IMR-90 (cell line): ENCODE data around the gene NPTX1. TPM values are rescaled to one million over a fixed set of nuclear protein-coding genes. Genes with fewer than 3 reads are reported as not detected.
A peak's percentile ranks its signal among the peaks of the same experiment; 100 is the strongest.

Experiments
- ATAC-seq: fragments of 200-7000 bp; cut with Tn5 transposase; 2 replicates; pipeline ENCODE4 v1.9.1; 2020; ENCODE audit warnings: low read depth, mild to moderate bottlenecking, moderate library complexity
- BruUV-seq: library from RNA; stranded (reverse); fragments of 400-500 nt; replicated peaks from 2 replicates; lab custom pipeline; 2021; lab: Mats Ljungman, UMichigan
- CTCF ChIA-PET: fragments of 300-600 bp; formaldehyde crosslinking; extraction: SDS; loops from one replicate; lab custom pipeline; 2021; ENCODE audit warnings: antibody characterized with exemption; lab: Yijun Ruan, JAX
- POLR2A ChIA-PET: fragments of 300-600 bp; sonication (Branson Sonifier 250); formaldehyde crosslinking; loops from one replicate; lab custom pipeline; 2022; ENCODE audit warnings: antibody characterized with exemption; ENCODE audit not compliant: unreplicated experiment; lab: Charles Lee
- DNase-seq: peaks from one replicate; pipeline ENCODE4 v3.0.0; 2013
- H2AFZ ChIP-seq: replicated peaks from 2 replicates; pipeline ENCODE3; 2013; ENCODE audit warnings: low read length, mild to moderate bottlenecking; ENCODE audit not compliant: poor library complexity
- H2AK5ac ChIP-seq: 2 replicates; pipeline ENCODE4 v1.6.1; 2013; ENCODE audit warnings: low read depth, low read length, inconsistent platforms
- H2AK9ac ChIP-seq: replicated peaks from 2 replicates; pipeline ENCODE3; 2013; ENCODE audit warnings: mild to moderate bottlenecking, low read depth, low read length, moderate library complexity; ENCODE audit not compliant: poor library complexity
- H2BK120ac ChIP-seq: 2 replicates; pipeline ENCODE4 v1.6.1; 2013; ENCODE audit warnings: low read depth, low read length, inconsistent platforms
- H2BK15ac ChIP-seq: 3 replicates; pipeline ENCODE4 v1.6.1; 2013; ENCODE audit warnings: low read depth, low read length, inconsistent platforms
- H2BK20ac ChIP-seq: 2 replicates; pipeline ENCODE4 v1.6.1; 2013; ENCODE audit warnings: low read depth, mild to moderate bottlenecking, inconsistent platforms, low read length, moderate library complexity
- H2BK5ac ChIP-seq: 2 replicates; pipeline ENCODE4 v1.6.1; 2013; ENCODE audit warnings: mild to moderate bottlenecking, low read depth, low read length, inconsistent platforms; ENCODE audit not compliant: poor library complexity, severe bottlenecking
- H3K14ac ChIP-seq: replicated peaks from 2 replicates; pipeline ENCODE4 v1.6.1; 2013; ENCODE audit warnings: low read depth, low read length, inconsistent platforms
- H3K18ac ChIP-seq: 2 replicates; pipeline ENCODE4 v1.6.1; 2013; ENCODE audit warnings: low read depth, low read length, control low read depth
- H3K23ac ChIP-seq: 2 replicates; pipeline ENCODE4 v1.6.1; 2013; ENCODE audit warnings: low read depth, low read length, inconsistent platforms
- H3K27ac ChIP-seq: 2 replicates; pipeline ENCODE4 v1.5.1; 2013; ENCODE audit warnings: mild to moderate bottlenecking, control low read depth, low read length; ENCODE audit not compliant: insufficient read depth
- H3K27me3 ChIP-seq: 2 replicates; pipeline ENCODE4 v1.6.1; 2013; ENCODE audit warnings: low read length; ENCODE audit not compliant: control insufficient read depth, insufficient read depth
- H3K36me3 ChIP-seq: 2 replicates; pipeline ENCODE4 v1.6.1; 2013; ENCODE audit warnings: low read length, mixed read lengths; ENCODE audit not compliant: control insufficient read depth, insufficient read depth
- H3K4ac ChIP-seq: 2 replicates; pipeline ENCODE4 v1.6.1; 2013; ENCODE audit warnings: low read depth, low read length, inconsistent platforms
- H3K4me1 ChIP-seq: 2 replicates; pipeline ENCODE4 v1.6.1; 2013; ENCODE audit warnings: low read length, mixed read lengths; ENCODE audit not compliant: control insufficient read depth, insufficient read depth
- H3K4me2 ChIP-seq: 2 replicates; pipeline ENCODE4 v1.6.1; 2013; ENCODE audit warnings: low read depth, mild to moderate bottlenecking, control low read depth, low read length, moderate library complexity
- H3K4me3 ChIP-seq: 2 replicates; pipeline ENCODE4 v1.5.1; 2013; ENCODE audit warnings: low read depth, mild to moderate bottlenecking, control low read depth, low read length, moderate library complexity; ENCODE audit not compliant: insufficient read depth
- H3K56ac ChIP-seq: 2 replicates; pipeline ENCODE4 v1.6.1; 2013; ENCODE audit warnings: low read length, inconsistent platforms; ENCODE audit not compliant: insufficient read depth; ENCODE audit errors: extremely low read depth
- H3K79me1 ChIP-seq, 2 experiments: 2 replicates each; pipeline ENCODE4 v1.6.1; 2013; ENCODE audit warnings: low read length in 2 of 2, inconsistent platforms in 1 of 2, low read depth in 1 of 2
- H3K9ac ChIP-seq: 2 replicates; pipeline ENCODE4 v1.6.1; 2013; ENCODE audit warnings: low read depth, low read length, control low read depth
- H3K9me1 ChIP-seq: 2 replicates; pipeline ENCODE4 v1.6.1; 2013; ENCODE audit warnings: low read length, inconsistent platforms; ENCODE audit not compliant: insufficient read depth
- H3K9me3 ChIP-seq: 2 replicates; pipeline ENCODE4 v1.6.1; 2013; ENCODE audit warnings: low read length; ENCODE audit not compliant: control insufficient read depth, insufficient read depth
- H4K20me1 ChIP-seq: 2 replicates; pipeline ENCODE4 v1.6.1; 2013; ENCODE audit warnings: low read length, inconsistent platforms; ENCODE audit not compliant: insufficient read depth
- H4K5ac ChIP-seq: 2 replicates; pipeline ENCODE4 v1.6.1; 2013; ENCODE audit warnings: mild to moderate bottlenecking, low read depth, low read length, control low read depth
- H4K8ac ChIP-seq, 2 experiments: 2 replicates each; pipeline ENCODE4 v1.6.1; 2013; ENCODE audit warnings: low read depth in 2 of 2, low read length in 2 of 2, control low read depth in 1 of 2, inconsistent platforms in 1 of 2
- H4K91ac ChIP-seq: 2 replicates; pipeline ENCODE4 v1.6.1; 2013; ENCODE audit warnings: low read depth, low read length, inconsistent platforms; ENCODE audit not compliant: insufficient read depth
- BHLHE40 ChIP-seq: fragments of 150-350 bp; IDR thresholded peaks from 2 replicates; pipeline ENCODE4 v1.6.1; 2016; ENCODE audit warnings: mild to moderate bottlenecking, low read depth, low read length
- CEBPB ChIP-seq: IDR thresholded peaks from 2 replicates; pipeline ENCODE4 v1.6.1; 2012; ENCODE audit warnings: low read depth, low read length, improper control_type of control experiment
- CHD1 ChIP-seq: IDR thresholded peaks from 2 replicates; pipeline ENCODE4 v1.6.1; 2012; ENCODE audit warnings: low read depth, low read length, improper control_type of control experiment
- CTCF ChIP-seq: conservative IDR thresholded peaks from 2 replicates; pipeline ENCODE4 v1.5.1; 2012; ENCODE audit warnings: mild to moderate bottlenecking, low read depth, low read length, improper control_type of control experiment
- FOS ChIP-seq: fragments of 150-350 bp; IDR thresholded peaks from 2 replicates; pipeline ENCODE4 v1.6.1; 2016; ENCODE audit warnings: low read depth, low read length
- MAFK ChIP-seq: IDR thresholded peaks from 2 replicates; pipeline ENCODE4 v1.6.1; 2012; ENCODE audit warnings: low read depth, low read length, improper control_type of control experiment
- MAZ ChIP-seq: IDR thresholded peaks from 2 replicates; pipeline ENCODE4 v1.6.1; 2012; ENCODE audit warnings: low read depth, mild to moderate bottlenecking, low read length, improper control_type of control experiment, moderate library complexity, borderline replicate concordance
- MXI1 ChIP-seq: IDR thresholded peaks from 2 replicates; pipeline ENCODE4 v1.6.1; 2012; ENCODE audit warnings: low read depth, mild to moderate bottlenecking, low read length, moderate library complexity, borderline replicate concordance
- NFE2L2 ChIP-seq: fragments of 150-350 bp; IDR thresholded peaks from 2 replicates; pipeline ENCODE4 v1.6.1; 2016; ENCODE audit warnings: low read depth, mild to moderate bottlenecking, low read length
- POLR2A ChIP-seq: IDR thresholded peaks from 2 replicates; pipeline ENCODE4 v1.6.1; 2012; ENCODE audit warnings: mild to moderate bottlenecking, low read depth, low read length
- RAD21 ChIP-seq: IDR thresholded peaks from 2 replicates; pipeline ENCODE4 v1.6.1; 2012; ENCODE audit warnings: low read length, improper control_type of control experiment
- RCOR1 ChIP-seq: IDR thresholded peaks from 2 replicates; pipeline ENCODE4 v1.6.1; 2012; ENCODE audit warnings: mild to moderate bottlenecking, low read length, improper control_type of control experiment; ENCODE audit not compliant: insufficient replicate concordance
- RFX5 ChIP-seq: IDR thresholded peaks from 2 replicates; pipeline ENCODE4 v1.8.0; 2012; ENCODE audit warnings: low read depth, mild to moderate bottlenecking, low read length, moderate library complexity
- SMC3 ChIP-seq: fragments of 150-350 bp; IDR thresholded peaks from 2 replicates; pipeline ENCODE4 v1.6.1; 2016; ENCODE audit warnings: low read depth, mild to moderate bottlenecking, antibody characterized with exemption, low read length, moderate library complexity
- USF2 ChIP-seq: fragments of 150-350 bp; IDR thresholded peaks from 2 replicates; pipeline ENCODE4 v1.6.1; 2017; ENCODE audit warnings: mild to moderate bottlenecking, antibody characterized with exemption, low read length, low read depth
- whole genome bisulfite sequencing, 2 experiments: methylation state at CpG; one replicate each; pipeline versions ENCODE4 v1.1.5 to v1.1.7; 2013; ENCODE audit warnings: missing lambda C conversion rate in 2 of 2; ENCODE audit not compliant: insufficient read length in 1 of 2; ENCODE audit errors: extremely low coverage in 2 of 2; 5-methylcytosine and 5-hydroxymethylcytosine counted together
- dilution Hi-C: fragments of 300-500 bp; cut with HindIII; formaldehyde crosslinking; loops from one replicate; pipeline ENCODE4 v1.14.3; 2018; ENCODE audit warnings: low sequenced_read_pairs; ENCODE audit not compliant: unreplicated experiment
- in situ Hi-C: fragments of 300-500 bp; cut with MboI; formaldehyde crosslinking; loops from 3 replicates; pipeline ENCODE4 v1.14.3; 2019; ENCODE audit warnings: low sequenced_read_pairs, inconsistent platforms, mixed read lengths
- intact Hi-C: fragments of 100-400 bp; cut with micrococcal nuclease; formaldehyde crosslinking; loops from 2 replicates; pipeline ENCODE4 v1.10.0; 2022
- polyA plus RNA-seq, 3 experiments: library from polyadenylated mRNA; depleted of rRNA; stranded (reverse); fragments of >200 nt; gene quantifications; 2 replicates each; pipeline ENCODE4 v1.2.3, GENCODE V29; 2012; ENCODE audit warnings: low replicate concordance in 1 of 3
- total RNA-seq: library from RNA; depleted of rRNA; stranded (reverse); fragments of >200 nt; gene quantifications from 2 replicates; pipeline ENCODE4 v1.2.3, GENCODE V29; 2012

The NPTX1 gene
- total and polyA plus RNA-seq, 2 of the 4 experiments (the other 2 are of a cell fraction), result 20.8 to 39.5 TPM

GRCh38 chr17:80449930-80450576, 26.4 kb downstream of the NPTX1 start:
- Histone ChIP-seq H3K56ac (no peak overlapping the region), H3K4ac (peak overlapping the region; percentile 93), H4K8ac (peak overlapping the region; percentile 75 to 91; a peak in 3 of 4 replicates), H2BK5ac (peak overlapping the region; percentile 79), H4K5ac (peak overlapping the region; percentile 94), H2AK5ac (peak overlapping the region; percentile 44; the same call in 1 of the 2 replicates), H3K9ac (peak overlapping the region; percentile 71), H2AFZ (peak overlapping the region; percentile 85), H3K4me1 (peaks cover 25% of the 10 kb centered on the region), H4K20me1 (no peaks in the 10 kb centered on the region; the same call in none of the 2 replicates), H2BK15ac (no peak overlapping the region), H3K23ac (peak overlapping the region; percentile 63; the same call in 1 of the 2 replicates), H4K91ac (peak overlapping the region; percentile 90), H2BK20ac (peak overlapping the region; percentile 86; the same call in 1 of the 2 replicates), H3K9me3 (no peaks in the 10 kb centered on the region), H2BK120ac (peak overlapping the region; percentile 94), H3K27ac (peak overlapping the region; percentile 97), H3K18ac (peak overlapping the region; percentile 69), H3K14ac (peak overlapping the region; percentile 36; the same call in 1 of the 2 replicates), H3K4me2 (peak overlapping the region; percentile 77), H3K79me1 (peaks cover 6 to 17% of the 10 kb centered on the region in 2 experiments; a peak in 2 of 4 replicates), H3K4me3 (no peak overlapping the region), H3K27me3 (peaks cover 2% of the 10 kb centered on the region; the same call in 1 of the 2 replicates), H3K9me1 (peaks cover 12% of the 10 kb centered on the region; the same call in 1 of the 2 replicates), H2AK9ac (peak overlapping the region; percentile 94), H3K36me3 (no peaks in the 10 kb centered on the region)
- no TSS peak for BruUV-seq
- CTCF ChIA-PET, result no interaction called here
- POLR2A ChIA-PET, result no interaction called here
- 3% methylated on average over 9 of the region's 18 CpGs; no CpG with 5 or more reads in 1 of the 2 experiments for WGBS, 2 experiments
- dilution Hi-C loops (no loop called here), in situ Hi-C loops (no loop called here), intact Hi-C loops (no loop called here)
- DNase-seq (peak; percentile 75), ATAC-seq (peak; percentile 46)
- TF ChIP-seq RAD21 (peak; percentile 19), USF2 (no peak), CHD1 (no peak), FOS (no peak), POLR2A (no peak), MAFK (no peak), RFX5 (no peak), SMC3 (no peak), NFE2L2 (no peak), CTCF (no peak), RCOR1 (no peak), CEBPB (no peak), MXI1 (0 out of 2 replicates have a peak, but pooled peaks have one; percentile 43), MAZ (0 out of 2 replicates have a peak, but pooled peaks have one; percentile 34), BHLHE40 (no peak)
